ENCODE results near the gene TLN1.

DNA sequence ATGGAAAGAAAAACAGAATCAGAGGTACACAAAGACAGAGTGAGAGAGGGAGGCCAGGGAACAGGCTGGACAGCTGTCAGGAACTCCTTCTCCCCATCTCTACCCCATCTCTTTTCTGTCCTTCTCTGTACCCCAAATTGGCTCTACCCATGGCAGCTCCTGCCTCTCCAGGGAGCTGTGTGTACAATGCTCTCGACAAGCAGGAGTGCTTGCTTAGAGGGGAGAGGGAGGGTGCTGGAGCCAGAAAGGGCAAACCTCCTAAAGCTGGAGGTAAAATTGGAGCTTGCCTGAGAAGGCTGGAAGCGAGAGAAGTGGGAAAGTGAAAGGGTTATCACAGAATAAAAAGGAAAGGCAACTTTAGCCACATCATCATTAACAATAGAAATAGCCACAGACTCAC is 48.7 kb downstream of the TLN1 start:
- TF ChIP-seq CTCF (IDR thresholded peaks at IDR 0.05) (no peak), POLR2A (IDR thresholded peaks at IDR 0.05) (no peak)

Measured in suprapubic skin (tissue), 3 donors.